ENCODE data around the gene RERE.

The RERE gene

DNA sequence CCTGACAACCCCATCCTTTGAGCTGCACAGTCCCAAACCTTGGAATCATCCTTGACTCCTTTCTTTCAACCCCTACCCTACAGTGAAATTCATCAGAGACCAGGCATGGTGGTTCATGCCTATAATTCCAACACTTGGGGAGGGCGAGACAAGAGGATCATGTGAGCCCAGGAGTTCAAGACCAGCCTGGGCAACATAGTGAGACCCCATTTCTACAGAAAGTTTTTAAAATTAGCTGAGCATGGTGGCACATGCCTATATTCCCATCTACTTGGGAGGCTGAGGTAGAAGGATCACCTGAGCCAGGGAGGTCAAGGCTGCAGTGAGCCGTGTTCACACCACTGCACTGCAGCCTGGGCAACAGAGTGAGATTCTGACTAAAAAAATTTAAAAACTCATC is 34.5 kb downstream of the RERE start:
- TF ChIP-seq, protein P1, sequence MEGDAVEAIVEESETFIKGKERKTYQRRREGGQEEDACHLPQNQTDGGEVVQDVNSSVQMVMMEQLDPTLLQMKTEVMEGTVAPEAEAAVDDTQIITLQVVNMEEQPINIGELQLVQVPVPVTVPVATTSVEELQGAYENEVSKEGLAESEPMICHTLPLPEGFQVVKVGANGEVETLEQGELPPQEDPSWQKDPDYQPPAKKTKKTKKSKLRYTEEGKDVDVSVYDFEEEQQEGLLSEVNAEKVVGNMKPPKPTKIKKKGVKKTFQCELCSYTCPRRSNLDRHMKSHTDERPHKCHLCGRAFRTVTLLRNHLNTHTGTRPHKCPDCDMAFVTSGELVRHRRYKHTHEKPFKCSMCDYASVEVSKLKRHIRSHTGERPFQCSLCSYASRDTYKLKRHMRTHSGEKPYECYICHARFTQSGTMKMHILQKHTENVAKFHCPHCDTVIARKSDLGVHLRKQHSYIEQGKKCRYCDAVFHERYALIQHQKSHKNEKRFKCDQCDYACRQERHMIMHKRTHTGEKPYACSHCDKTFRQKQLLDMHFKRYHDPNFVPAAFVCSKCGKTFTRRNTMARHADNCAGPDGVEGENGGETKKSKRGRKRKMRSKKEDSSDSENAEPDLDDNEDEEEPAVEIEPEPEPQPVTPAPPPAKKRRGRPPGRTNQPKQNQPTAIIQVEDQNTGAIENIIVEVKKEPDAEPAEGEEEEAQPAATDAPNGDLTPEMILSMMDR (IDR thresholded peaks at IDR 0.05; ENCODE audit: extremely low read depth, missing control alignments) = no peak
- no peak for DNase-seq (ENCODE audit: low spot score)

DNA sequence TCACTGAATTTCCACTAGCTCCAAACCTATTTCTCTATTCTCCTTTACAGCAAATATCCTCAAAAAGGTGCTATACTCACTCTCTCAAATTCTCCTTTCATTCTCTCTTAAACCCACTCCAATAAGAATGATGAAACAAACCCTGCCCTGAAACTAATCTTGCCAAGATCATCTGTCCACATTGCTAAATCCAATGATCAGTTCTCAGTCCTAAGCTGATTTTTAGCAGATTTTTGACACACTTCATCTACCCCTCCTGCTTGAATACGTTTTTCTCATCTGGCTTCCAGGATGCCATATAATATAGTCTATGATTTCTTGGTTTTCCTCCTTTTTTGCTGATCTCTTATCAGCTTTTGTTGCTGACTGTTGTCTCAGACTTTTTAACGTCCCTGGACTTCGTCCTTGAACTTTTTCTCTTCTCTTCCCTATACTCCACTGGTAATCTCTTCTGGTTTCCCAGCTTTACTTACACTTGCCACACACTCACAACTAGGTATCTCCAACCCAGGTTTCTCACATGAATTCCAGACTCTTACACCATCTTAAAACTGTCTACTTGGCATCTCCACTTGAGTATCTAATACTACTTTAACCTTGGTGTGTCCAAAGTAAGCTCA is 35.3 kb downstream of the RERE start:
- TF ChIP-seq, protein P1 (IDR thresholded peaks at IDR 0.05; ENCODE audit: extremely low read depth, missing control alignments) = no peak
- DNase-seq (ENCODE audit: low spot score) = no peak

DNA sequence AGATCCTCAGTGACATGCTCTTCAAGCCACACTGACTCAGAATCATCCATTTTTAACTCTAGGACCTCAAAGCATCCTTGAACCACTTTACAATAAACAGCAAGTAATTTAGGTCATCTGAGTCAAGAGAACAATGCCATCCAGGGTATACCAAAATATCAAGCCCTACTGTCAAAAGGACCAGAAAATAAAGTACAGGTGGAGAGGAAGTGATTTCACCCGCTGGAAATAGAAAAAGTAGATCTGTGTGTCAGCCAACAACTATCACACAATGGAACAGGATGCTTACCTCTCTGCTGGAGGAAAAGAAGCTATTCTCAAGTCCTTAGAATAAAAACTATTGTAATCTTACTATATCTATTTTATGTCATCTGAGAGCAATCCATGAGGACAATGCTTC is 37.0 kb downstream of the RERE start:
- no peak for DNase-seq (ENCODE audit: low spot score)
- TF ChIP-seq, protein P1 (IDR thresholded peaks at IDR 0.05; ENCODE audit: extremely low read depth, missing control alignments) = no peak

GRCh38 chr1:8777867-8778266 is 39.6 kb downstream of the RERE start:
- TF ChIP-seq, protein P1 (IDR thresholded peaks at IDR 0.05; ENCODE audit: extremely low read depth, missing control alignments) = no peak
- DNase-seq (ENCODE audit: low spot score) = no peak

- DNase-seq (ENCODE audit: low spot score) = no peak
- TF ChIP-seq, protein P1 (IDR thresholded peaks at IDR 0.05; ENCODE audit: extremely low read depth, missing control alignments) = no peak
Measured at GRCh38 chr1:8776104-8776503, 41.3 kb downstream of the RERE start.

DNA sequence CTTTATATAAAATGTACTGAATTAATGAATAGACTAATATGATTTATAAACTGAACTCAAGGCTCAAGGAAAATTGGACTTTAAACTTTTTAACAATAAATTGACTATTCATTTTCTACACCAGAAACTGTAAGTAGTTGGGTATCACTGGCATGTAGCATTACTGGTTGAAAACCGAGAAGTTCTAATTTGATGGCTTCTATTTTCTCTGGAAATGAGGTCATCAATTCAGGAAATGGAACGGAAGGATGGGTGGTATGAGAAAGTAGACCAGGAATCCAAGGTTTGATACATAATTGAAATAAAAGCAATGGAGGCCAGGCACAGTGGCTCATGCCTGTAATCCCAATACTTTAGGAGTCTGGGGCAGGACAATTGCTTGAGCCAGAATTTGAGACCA is 50.4 kb downstream of the RERE start:
- TF ChIP-seq, protein P1 (IDR thresholded peaks at IDR 0.05; ENCODE audit: extremely low read depth, missing control alignments) = no peak
- no peak for DNase-seq (ENCODE audit: low spot score)

- DNase-seq (ENCODE audit: low spot score) = no peak
Measured at GRCh38 chr1:8765198-8765597, 52.2 kb downstream of the RERE start.

More at GRCh38 chr1:8765198-8765597, 52.2 kb downstream of the RERE start:
- TF ChIP-seq, protein P1 (IDR thresholded peaks at IDR 0.05; ENCODE audit: extremely low read depth, missing control alignments) = no peak
